PC-9 (cell line): Measurements from ENCODE around the gene FBXO33. TPM values are rescaled to one million over a fixed set of nuclear protein-coding genes. Genes with fewer than 3 reads are reported as not detected.

Experiments
- BruUV-seq: library from RNA; stranded (reverse); fragments of 400-500 nt; replicated peaks from 2 replicates; lab custom pipeline; 2021; lab: Mats Ljungman, UMichigan
- CTCF ChIA-PET: fragments of 300-600 bp; sonication (Branson Sonifier 250); formaldehyde crosslinking; loops from one replicate; lab custom pipeline; 2022; ENCODE audit warnings: antibody characterized with exemption; lab: Charles Lee
- POLR2A ChIA-PET: fragments of 300-600 bp; sonication (Branson Sonifier 250); formaldehyde crosslinking; loops from one replicate; lab custom pipeline; 2022; ENCODE audit warnings: antibody characterized with exemption; ENCODE audit not compliant: unreplicated experiment; lab: Charles Lee
- DNase-seq, 2 experiments: peaks; one replicate each; pipeline versions ENCODE4 v3.0.0 to v3.0.0-alpha.2; 2015 to 2022; ENCODE audit warnings: mixed read lengths in 1 of 2
- H2AFZ ChIP-seq: fragments of 200-600 bp; sonication (generic); 2 replicates; pipeline ENCODE4 v1.8.1; 2017; ENCODE audit warnings: antibody characterized with exemption
- H3F3A ChIP-seq: fragments of 200-600 bp; sonication (generic); 2 replicates; pipeline ENCODE4 v1.8.1; 2017; ENCODE audit warnings: antibody characterized with exemption, mild to moderate bottlenecking, low read depth; ENCODE audit not compliant: insufficient read depth
- H3K27ac ChIP-seq: fragments of 200-600 bp; sonication (generic); 2 replicates; pipeline ENCODE4 v1.6.1; 2016; ENCODE audit warnings: mixed run types
- H3K27me3 ChIP-seq: fragments of 200-600 bp; sonication (generic); 2 replicates; pipeline ENCODE4 v1.6.1; 2016; ENCODE audit warnings: low read depth, mixed run types; ENCODE audit not compliant: insufficient read depth
- H3K36me3 ChIP-seq: fragments of 200-600 bp; sonication (generic); 2 replicates; pipeline ENCODE4 v1.6.1; 2016; ENCODE audit warnings: low read depth, mixed run types
- H3K4me1 ChIP-seq: fragments of 200-600 bp; sonication (generic); replicated peaks from 2 replicates; pipeline ENCODE4 v1.6.1; 2016; ENCODE audit warnings: mixed run types; ENCODE audit not compliant: insufficient read depth
- H3K4me2 ChIP-seq: fragments of 200-600 bp; sonication (generic); 2 replicates; pipeline ENCODE4 v1.6.1; 2017; ENCODE audit warnings: mixed run types
- H3K4me3 ChIP-seq: fragments of 200-600 bp; sonication (generic); 2 replicates; pipeline ENCODE4 v1.6.1; 2016; ENCODE audit warnings: mixed run types
- H3K79me2 ChIP-seq: fragments of 200-600 bp; sonication (generic); 2 replicates; pipeline ENCODE4 v1.6.1; 2017; ENCODE audit warnings: low read depth, mixed run types
- H3K9me2 ChIP-seq: fragments of 200-600 bp; sonication (generic); 2 replicates; pipeline ENCODE4 v1.8.1; 2017; ENCODE audit warnings: mild to moderate bottlenecking; ENCODE audit not compliant: insufficient read depth
- H3K9me3 ChIP-seq: fragments of 200-600 bp; sonication (generic); 2 replicates; pipeline ENCODE4 v1.8.1; 2016; ENCODE audit warnings: low read depth; ENCODE audit not compliant: insufficient read depth
- H4K20me1 ChIP-seq: fragments of 200-600 bp; sonication (generic); 2 replicates; pipeline ENCODE4 v1.8.1; 2017; ENCODE audit not compliant: insufficient read depth
- CTCF ChIP-seq: fragments of 200-600 bp; sonication (generic); conservative IDR thresholded peaks from 2 replicates; pipeline ENCODE4 v1.6.1; 2017; ENCODE audit warnings: mixed run types, antibody characterized with exemption, mild to moderate bottlenecking, moderate library complexity
- EZH2 ChIP-seq: fragments of 200-600 bp; sonication (generic); IDR thresholded peaks from 2 replicates; pipeline ENCODE4 v1.8.0; 2017; ENCODE audit warnings: antibody characterized with exemption, low read depth
- intact Hi-C: fragments of 100-400 bp; cut with micrococcal nuclease; formaldehyde crosslinking; loops from one replicate; pipeline ENCODE4 v1.10.0; 2022; ENCODE audit not compliant: unreplicated experiment
- total RNA-seq: library from RNA; stranded (reverse); gene quantifications from 2 replicates; pipeline ENCODE4 v1.2.3, GENCODE V29; 2021

FBXO33 gene
- total RNA-seq, 1 experiment from 2014 or later, result 9.0 TPM

DNA sequence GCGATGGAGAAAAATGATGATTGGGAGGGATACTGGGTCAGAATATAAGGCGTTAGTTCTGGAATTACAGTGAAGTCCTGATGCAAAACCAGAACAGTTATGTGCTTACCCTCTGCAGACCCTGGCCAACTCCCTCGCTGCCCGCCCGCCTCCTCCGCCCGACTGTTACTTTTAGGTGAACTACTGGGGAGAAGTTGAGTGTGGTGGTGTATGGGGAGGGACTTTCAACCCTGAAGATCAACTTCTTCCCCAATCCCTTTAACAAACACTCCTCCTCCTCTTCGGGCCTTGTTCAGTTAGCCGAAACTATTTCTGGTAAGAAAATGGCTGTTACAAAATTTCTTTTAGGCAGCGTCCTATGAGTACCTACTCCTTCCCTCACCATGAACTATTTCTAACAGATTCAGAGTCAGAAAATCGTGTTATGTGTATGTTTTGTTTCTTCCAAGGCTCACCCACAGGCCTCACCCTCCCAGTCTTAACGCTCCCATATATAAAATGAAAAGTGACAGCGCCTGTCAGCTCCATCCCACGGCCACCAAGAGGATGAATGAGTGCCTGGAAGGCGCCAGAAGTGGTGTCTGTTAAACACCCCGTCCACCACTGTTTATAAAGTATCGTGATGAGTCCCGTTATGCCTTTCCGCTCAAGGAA is 1.3 kb downstream of the FBXO33 start:
- Histone ChIP-seq H3K36me3 (no peaks in the 10 kb centered on the region), H2AFZ (peak overlapping the region; percentile 80), H3K4me1 (peaks cover 8% of the 10 kb centered on the region), H3K79me2 (peaks cover 33% of the 10 kb centered on the region), H4K20me1 (no peaks in the 10 kb centered on the region), H3K9me2 (no peaks in the 10 kb centered on the region; the same call in 1 of the 2 replicates), H3K27ac (no peak overlapping the region), H3K4me2 (peak overlapping the region; percentile 86), H3K4me3 (peak overlapping the region; percentile 94), H3F3A (peaks cover 9% of the 10 kb centered on the region), H3K27me3 (no peaks in the 10 kb centered on the region), H3K9me3 (no peaks in the 10 kb centered on the region)
- intact Hi-C loops, result loop anchor here (5.0 kb wide), 1 partner anchor 164 kb away; no protein-coding TSS in a partner anchor
- POLR2A ChIA-PET, result interaction anchor here (0.7 kb wide), 1 partner anchor 37 kb away, joined by 4 read pairs; no protein-coding TSS in a partner anchor
- TF ChIP-seq EZH2 (no peak), CTCF (no peak)
- TSS peak; percentile 32 for BruUV-seq
- CTCF ChIA-PET, result no interaction called here
- no peak for DNase-seq

- peaks cover 8% of the 10 kb centered on the region; the same call in 1 of the 2 replicates for H3K4me1 ChIP-seq
- TF ChIP-seq CTCF, result no peak
- no peak for TF ChIP-seq EZH2
- H3K9me3 ChIP-seq, result no peaks in the 10 kb centered on the region
- ChIA-PET POLR2A (no interaction called here), CTCF (no interaction called here)
- DNase-seq, result no peak
- H2AFZ ChIP-seq, result no peak overlapping the region
- H4K20me1 ChIP-seq, result no peaks in the 10 kb centered on the region
- no peaks in the 10 kb centered on the region for H3K9me2 ChIP-seq
- peaks cover 35% of the 10 kb centered on the region for H3K79me2 ChIP-seq
- no peaks in the 10 kb centered on the region for H3K27me3 ChIP-seq
- no peak overlapping the region for H3K27ac ChIP-seq
- BruUV-seq, result no TSS peak
- H3K4me2 ChIP-seq, result no peak overlapping the region
- intact Hi-C loops, result no loop called here
- H3K4me3 ChIP-seq, result no peak overlapping the region
- no peaks in the 10 kb centered on the region for H3K36me3 ChIP-seq
- H3F3A ChIP-seq, result peaks cover 2% of the 10 kb centered on the region
These were observed 4.1 kb downstream of the FBXO33 start for GRCh38 chr14:39428118-39428517.

GRCh38 chr14:39426605-39427004 is 5.6 kb downstream of the FBXO33 start:
- DNase-seq, result no peak
- H4K20me1 ChIP-seq, result no peaks in the 10 kb centered on the region
- H3K9me3 ChIP-seq, result no peaks in the 10 kb centered on the region
- peaks cover 35% of the 10 kb centered on the region for H3K79me2 ChIP-seq
- no peak overlapping the region for H3K4me3 ChIP-seq
- H3K27me3 ChIP-seq, result no peaks in the 10 kb centered on the region
- no peaks in the 10 kb centered on the region for H3K36me3 ChIP-seq
- peaks cover 8% of the 10 kb centered on the region; the same call in 1 of the 2 replicates for H3K4me1 ChIP-seq
- H2AFZ ChIP-seq, result no peak overlapping the region
- no peak overlapping the region for H3K4me2 ChIP-seq
- intact Hi-C loops, result loop anchor here (1.0 kb wide), 1 partner anchor 319 kb away; no protein-coding TSS in a partner anchor
- H3K27ac ChIP-seq, result no peak overlapping the region
- ChIA-PET CTCF (interaction anchor here (0.6 to 1.0 kb wide), 3 partner anchors 133 to 324 kb away, joined by 3 read pairs; partner anchors contain the start of gene SEC23A), POLR2A (interaction anchor here (0.6 kb wide), 2 partner anchors 318 to 556 kb away, joined by 3 to 5 read pairs; no protein-coding TSS in a partner anchor)
- no peaks in the 10 kb centered on the region for H3F3A ChIP-seq
- H3K9me2 ChIP-seq, result no peaks in the 10 kb centered on the region
- no TSS peak for BruUV-seq
- TF ChIP-seq EZH2, result no peak
- peak; percentile 50; the same call in 1 of the 2 replicates for TF ChIP-seq CTCF
